EH (cell line): ENCODE results near the gene HLA-DPA1.
"Not testable (repeated sequence)": the region's sequence is repeated elsewhere in the genome, so short reads cannot be mapped to it uniquely, and the experiment has no call there.

Experiments
- DNase-seq: peaks from one replicate; pipeline ENCODE4 v3.0.0-alpha.2; 2015; ENCODE audit warnings: low read depth

The HLA-DPA1 gene

DNA sequence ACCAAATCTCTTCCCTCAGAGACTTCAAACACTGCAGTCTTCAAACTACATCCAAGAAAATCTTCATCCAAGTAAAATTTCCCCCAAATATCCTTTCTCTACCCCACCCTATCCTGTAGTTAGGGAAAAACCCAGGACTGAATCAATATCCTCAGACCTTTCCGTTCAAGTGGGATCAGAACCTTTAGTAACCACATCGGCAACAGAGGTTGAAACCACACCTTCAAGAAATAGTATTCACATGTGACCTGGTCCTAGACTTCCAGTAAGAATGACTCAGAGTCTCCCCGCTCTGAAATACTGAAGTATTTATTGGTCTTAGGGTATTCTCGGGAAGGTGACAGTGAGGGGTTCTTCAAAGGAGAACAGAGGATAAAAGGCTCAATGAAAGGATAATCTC, 8.7 kb downstream of the HLA-DPA1 start:
- DNase-seq, result no peak

DNA sequence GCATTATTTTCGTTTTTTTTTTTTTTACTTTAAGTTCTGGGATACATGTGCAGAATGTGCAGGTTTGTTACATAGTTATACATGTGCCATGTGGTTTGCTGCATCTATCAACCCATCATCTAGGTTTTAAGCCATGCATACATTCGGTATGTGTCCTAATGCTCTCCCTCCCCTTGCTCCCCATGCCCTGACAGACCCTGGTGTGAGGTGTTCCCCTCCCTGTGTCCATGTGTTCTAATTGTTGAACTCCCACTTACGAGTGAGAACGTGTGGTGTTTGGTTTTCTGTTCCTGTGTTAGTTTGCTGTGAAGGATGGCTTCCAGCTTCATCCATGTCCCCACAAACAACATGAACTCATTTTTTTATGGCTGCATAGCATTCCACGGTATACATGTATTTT, 10.0 kb downstream of the HLA-DPA1 start:
- DNase-seq, result not testable (repeated sequence)

DNA sequence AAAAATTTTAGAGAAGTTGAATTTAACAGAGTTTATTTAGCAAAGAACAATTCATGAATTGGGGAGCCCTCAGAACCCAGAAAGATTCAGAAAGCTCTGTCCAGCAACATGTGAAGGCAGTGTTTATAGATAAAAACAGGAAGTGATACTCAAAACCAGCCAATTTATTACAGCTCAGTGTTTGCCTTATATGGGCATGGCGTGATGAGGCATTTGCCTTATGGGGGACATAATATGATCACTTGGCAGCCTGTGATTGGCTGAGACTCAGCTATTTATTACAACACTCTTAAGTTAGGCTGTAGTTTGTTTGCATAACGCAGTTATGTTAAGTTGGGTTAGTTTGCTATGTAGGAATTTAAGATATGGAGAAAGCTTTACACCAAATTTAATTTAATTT, 11.5 kb downstream of the HLA-DPA1 start:
- DNase-seq, result peak; percentile 58

DNA sequence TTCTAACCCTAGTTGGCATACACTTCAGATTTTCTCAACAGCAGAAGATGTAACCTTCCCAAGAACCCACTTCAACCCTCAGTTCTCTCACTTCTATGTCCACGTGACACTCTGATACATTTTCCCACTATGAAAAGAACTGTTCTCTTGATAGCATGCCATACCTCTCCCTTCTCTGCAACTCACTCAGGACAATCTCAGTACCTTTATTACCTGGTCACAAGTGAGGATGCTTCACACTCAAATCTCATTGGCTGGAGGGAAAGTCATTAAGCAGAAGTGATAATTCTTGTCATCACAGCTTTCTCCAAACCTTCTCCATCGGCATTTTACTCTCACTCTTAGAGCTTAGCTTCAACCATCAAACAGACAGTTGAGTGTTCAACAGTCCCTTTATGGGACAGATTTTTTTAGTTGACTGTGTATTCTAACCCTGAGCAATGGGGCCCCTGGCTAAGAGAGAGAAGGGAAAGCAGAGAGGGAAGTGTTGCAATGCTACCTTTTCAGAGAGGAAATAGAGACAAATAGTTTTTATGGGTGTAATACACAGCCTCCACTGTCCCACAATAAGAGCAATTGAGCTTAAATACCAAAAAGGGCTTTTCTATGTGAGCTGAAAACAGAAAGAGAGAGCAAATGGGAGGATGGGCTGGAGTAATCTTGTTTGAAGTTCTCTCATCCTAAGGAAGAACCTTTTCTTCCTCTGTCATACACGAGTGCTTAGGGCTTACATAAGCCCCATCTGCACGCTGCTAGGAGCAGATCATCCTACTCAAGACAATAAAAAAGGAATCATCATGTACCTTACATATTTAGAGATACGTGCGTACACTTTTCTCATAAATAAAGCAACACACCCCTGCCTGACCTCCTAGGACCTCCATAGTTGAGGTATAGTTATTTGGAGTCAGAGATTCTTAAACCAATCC, 16.0 kb downstream of the HLA-DPA1 start:
- DNase-seq, result no peak

DNA sequence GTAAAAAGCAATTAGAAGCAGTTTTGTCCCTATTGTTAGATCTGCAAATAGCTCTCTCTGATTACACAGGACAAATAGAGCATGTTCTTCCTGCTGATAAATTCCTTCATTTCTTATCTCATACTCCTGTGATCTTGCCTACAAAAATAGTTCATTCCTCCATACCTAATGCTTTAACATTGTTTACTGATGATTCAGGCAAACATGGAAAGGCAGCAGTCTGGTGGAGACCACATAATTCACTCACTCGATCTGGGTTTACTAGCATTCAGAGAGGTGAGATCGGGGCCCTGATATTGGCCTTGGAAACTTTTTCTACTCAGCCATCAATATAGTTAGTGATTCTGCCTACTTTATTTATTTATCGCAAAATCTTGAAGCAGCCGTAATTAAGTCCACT, 20.2 kb downstream of the HLA-DPA1 start:
- no peak for DNase-seq

DNA sequence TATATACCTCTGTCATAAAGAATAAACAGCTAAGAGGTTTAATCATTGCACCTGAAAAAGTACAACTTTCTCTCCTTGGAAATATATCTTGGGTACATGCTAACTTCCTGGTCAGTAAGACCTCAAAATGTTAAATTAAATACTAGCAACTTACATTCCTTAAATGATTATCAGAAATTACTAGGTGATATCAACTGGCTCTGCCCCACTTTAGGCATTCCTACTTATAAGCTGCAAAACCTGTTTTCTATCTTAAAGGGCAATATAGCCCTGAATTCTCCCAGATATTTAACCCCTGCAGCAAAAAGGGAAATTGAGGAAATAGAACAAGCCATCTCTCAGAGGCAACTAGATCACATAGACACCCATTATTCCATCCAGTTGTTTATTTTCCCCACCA, 20.8 kb downstream of the HLA-DPA1 start:
- no peak for DNase-seq

DNA sequence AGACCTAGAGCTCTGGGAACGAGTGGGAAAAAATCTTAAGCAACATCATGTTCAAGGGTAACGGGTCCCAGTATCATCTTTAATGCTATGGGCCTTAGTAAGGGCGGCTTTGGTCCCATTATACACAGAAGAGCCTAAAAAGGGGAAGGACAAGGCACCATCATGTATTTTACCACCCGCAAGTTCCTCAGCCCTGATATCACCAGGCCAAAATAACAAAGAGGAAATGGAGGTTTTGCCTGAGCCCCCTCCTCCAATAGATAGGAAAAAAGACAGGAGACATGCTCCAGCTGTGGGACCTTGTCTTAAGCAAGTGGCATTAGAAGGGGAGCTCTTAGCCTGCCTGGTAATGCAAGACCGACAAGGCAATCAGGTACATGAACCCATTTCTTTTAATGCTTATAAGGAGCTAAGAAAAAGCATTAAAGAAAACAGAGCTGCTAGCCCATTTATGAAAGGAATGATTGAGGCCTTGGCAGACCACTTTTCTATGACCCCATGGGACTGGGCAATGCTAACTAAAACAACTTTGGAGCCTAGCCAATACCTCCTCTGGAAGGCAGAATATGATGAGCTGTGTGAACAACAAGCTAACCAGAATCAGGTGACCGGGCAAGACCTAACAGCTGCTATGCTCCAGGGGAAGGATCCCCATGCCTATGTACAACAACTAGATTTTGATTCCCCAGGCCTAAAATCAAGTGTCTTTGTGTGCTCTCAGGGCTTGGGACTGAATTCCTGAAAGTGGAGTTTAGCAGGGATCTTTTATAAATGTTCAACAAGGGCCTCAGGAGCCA, 23.2 kb downstream of the HLA-DPA1 start:
- DNase-seq, result no peak

DNA sequence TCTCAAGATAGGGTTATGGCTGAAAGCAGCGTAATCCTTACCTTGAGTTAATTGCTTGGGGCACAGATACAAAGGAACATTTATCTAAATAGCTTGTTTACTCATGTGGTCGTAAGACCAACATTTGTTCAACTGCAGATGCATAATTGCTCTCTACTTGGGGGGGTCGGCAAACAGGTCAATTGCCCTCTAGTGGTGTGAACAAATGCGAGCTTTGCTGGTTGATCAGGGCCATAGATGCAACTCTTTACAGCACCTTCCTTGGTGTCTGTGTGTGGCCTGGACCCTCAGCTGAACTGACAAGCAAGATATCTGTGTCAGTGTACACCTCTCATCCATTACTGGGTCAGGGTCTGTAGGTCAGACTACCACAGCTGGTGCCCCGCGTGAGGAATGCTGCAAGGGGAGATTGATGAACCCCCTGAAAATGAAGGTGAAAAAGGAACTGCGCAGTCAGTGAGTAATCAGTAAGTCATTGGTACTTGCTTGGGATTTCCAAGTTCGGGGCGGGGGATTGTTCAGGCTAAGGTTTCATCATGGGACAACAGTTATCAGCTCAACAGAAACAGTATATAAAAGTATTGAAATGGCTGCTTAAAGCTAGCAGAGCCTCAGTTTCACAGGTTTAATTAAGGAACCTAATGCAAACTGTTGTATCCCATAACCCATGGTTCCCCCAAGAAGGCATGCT, 24.0 kb downstream of the HLA-DPA1 start:
- no peak for DNase-seq

DNA sequence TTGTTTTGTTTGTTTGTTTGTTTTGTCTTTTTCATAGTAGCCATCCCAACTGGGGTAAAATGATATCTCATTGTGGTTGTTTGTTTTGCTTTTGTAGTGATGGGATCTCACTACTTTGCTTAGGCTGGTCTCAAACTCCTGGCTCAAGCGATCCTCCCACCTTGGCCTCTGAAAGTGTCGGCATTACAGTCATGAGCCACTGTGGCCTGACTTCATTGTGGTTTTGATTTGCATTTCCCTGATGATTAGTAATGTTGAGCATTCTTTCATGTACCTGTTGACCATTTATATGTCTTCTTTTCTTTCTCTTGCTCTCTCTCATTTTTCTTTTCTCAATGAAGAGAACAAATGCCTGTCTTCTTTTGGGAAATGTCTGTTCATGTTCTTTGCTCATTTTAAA, 33.3 kb downstream of the HLA-DPA1 start:
- DNase-seq, result no peak

DNA sequence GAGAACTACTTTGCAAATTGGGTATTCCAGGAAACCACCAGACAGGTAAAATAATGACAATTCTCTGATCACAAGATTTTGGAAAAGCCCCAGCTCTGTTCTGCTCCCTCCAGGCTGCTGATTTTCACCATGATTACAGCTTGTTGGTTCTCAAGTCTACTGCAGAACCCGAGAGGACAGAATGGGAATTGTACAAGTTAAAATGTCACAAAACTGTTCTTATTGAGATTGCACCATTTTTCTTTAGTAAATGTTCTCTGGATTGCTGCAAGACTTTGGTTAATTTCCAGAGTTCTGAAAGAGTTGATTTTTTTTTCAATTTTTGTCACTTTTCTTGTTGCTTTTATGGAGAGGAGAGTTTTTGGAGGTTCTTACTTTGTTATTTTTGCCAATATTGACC, 36.9 kb downstream of the HLA-DPA1 start:
- no peak for DNase-seq

DNA sequence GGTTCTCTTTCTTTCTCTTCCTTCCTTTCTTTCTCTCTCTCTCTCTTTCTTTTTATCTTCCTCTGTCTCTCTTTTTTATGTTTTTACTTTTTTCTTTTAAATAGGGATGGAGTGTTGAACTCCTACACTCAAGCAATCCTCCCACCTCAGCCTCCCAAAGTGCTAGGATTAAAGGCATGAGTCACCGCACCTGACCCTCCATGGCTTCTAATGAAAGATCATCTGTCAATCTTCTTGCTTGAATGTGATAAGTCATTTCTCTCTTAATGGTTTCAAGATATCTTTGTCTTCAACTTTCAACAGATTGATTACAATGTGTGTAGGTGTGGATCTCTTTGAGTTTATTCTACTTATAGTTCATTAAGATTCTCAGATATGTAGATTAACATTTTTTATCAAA, 38.9 kb downstream of the HLA-DPA1 start:
- DNase-seq, result no peak

DNA sequence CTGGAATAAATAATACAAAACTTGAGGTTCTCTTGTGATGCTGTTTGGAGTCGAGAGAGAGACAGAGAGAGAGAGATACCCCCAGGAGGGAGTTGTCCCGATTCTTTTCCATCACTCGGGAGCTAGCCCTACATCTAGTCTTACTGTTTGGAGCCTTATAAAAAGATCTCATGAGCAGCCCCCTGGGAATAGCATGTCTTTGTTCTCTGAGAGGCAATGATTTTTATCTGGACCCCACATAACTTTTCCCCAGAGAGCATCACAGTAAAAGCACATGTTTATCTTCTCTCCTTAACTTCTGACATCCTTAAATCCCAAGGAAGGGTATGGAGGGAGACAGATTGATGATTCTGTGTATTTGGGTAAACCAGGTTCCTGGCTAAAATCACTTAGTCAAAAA, 43.2 kb downstream of the HLA-DPA1 start:
- no peak for DNase-seq

DNA sequence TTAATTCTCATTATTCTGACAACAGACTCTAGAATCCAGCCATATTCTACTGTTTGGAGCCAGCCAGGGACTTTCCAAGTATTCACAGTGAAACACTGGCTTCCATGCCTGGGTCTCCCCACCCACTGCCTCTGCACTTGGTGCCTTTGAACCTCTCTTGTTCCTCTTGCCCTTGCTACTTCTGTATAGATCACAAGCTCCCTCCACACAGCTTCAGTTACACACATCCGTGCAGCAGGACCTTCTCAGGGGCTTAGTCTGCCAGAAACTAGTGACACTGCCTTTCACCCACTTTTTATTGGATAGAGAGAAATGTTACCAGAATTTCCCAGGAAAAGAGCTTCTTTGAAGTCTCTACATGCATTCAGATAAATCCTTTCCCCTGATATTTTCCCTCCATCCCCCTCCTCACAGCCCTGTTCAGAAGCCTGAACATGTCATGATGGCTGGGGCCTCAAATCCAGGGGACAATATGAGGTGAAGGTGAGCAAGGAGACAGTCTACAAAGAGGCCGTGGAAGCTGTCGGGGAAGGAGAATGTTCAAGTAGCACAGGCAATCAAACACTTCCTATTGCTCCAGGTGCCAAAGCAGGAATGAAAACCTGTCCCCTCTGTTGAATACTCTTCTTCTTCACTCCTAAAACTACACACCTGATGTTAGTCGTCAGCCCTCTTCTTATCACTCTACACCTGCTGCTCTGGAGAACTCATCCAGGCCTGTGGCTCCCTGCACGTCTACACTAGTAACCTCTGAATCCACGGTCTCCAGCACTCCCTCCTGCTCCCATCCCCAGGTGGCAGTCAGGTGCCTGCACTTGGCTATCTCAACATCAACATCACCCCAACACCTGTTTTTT, 43.9 kb downstream of the HLA-DPA1 start:
- DNase-seq, result peak; percentile 8

DNA sequence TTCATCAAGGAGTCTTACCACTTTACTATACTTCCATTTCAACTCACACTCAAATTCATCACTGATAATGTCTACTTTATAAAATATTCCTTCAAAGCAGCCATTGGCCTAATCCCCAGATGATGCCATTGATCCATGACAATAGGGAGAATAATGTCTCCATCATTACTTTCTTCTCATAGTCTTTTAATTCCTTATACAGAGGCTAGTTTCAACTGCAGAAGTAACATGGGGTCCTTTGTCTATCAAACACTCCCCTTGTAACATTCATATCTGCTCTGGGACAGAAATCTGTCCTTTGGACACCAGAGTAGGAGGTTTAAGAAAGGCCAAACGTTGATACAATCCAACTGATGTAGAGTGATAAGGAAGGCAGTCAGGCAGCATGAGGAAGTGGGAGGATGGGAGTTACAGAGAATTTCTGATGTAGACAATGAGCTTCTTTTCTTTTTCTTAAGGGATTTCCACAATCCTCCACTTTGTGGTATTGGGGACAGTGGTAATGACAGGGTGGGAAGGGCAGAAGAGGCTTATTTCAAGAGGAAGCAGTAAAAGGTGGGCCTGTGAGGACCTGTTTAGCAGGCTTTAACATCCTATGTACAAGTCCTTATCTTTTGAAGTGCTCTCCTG, 45.1 kb downstream of the HLA-DPA1 start:
- no peak for DNase-seq

DNA sequence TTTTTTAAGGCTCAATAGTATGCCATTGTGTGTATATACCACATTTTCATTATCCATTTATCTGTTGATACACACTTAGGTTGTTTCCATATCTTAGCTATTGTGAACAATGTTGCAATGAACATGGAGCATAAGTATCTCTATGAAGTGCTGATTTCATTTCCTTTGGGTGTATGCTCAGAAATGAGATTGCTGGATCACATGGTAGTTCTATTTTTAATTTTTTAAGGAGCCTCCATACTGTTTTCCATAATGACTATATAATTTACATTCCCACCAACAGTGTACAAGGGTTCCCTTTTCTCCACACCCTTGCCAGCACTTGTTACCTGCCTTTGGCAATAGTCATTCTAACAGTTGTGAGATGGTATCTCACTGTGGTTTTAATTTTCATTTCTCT, 48.9 kb downstream of the HLA-DPA1 start:
- DNase-seq, result no peak

DNA sequence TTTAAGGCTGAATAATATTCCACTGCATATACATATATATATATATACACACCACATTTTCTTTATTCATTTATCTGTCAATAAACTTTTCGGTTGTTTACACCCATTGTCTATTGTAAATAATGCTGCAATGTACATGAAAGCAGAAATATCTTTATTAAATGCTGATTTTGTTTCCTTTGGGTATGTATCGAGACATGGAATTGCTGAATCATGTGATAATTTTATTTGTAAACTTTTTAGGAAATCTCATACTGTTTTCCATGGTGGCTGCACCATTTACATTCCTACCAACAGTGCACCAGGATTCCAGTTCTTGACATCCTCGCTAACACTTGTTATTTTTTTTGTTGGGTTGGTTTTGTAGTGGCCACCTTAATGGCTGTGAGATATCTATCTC, 49.9 kb downstream of the HLA-DPA1 start:
- DNase-seq, result no peak

DNA sequence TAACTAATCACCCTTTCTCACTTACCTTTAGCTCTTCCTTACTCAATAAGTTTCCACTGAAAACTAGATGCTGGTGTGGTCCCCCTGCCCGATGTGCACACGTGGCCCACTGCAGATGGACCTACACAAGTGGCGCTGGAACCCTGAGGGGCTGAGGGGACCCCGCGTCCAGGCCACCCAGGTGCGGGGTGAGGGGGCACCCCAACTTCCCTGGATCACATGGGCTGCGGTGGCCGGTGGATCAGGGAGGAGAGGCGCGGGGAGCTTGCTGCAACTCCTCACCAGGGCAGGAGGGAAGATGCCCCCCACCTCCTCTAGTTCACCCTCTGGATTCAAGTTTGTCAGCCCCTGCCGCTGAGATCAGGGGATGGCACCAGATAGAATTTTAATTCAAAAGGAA, 51.5 kb downstream of the HLA-DPA1 start:
- DNase-seq, result no peak

DNA sequence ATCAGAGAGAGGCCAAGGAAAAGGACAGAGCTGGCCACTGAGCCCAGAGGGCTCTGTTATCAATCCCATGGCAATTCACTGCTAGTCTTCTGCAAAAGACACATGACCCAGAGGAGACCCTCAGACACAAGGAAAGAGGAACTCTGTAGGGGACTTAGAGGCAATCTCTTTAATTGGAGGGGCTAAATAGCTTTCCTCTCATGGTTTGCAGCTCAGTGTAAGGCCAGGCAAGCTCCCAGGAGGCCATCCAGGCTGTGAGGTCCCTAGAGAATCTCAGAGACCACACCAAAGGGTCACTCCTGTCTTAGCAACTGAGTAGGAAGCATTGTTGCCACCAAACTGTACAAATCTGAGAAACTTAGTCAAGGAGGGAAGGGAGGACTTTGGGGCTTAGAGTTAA, 54.1 kb downstream of the HLA-DPA1 start:
- no peak for DNase-seq

DNA sequence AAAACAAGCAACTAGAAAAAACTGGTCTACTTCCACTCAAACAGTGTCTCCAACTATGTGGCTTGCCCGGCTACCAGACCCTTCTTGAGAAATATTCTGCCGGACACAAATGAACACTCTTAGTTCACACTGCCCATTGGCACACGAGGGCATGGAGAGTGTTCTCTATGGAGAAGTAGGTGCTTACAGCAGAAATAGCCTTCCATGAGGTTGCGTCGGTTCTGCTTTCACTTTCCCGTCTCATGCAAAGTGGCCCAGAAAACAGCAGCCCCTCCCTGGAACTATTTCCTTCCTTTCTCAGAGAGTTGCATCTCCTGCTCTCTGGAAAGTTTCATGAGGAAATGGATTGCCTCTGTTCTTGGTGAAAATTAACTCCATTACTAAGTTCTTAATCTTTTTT, 54.5 kb downstream of the HLA-DPA1 start:
- DNase-seq, result peak; percentile 32

DNA sequence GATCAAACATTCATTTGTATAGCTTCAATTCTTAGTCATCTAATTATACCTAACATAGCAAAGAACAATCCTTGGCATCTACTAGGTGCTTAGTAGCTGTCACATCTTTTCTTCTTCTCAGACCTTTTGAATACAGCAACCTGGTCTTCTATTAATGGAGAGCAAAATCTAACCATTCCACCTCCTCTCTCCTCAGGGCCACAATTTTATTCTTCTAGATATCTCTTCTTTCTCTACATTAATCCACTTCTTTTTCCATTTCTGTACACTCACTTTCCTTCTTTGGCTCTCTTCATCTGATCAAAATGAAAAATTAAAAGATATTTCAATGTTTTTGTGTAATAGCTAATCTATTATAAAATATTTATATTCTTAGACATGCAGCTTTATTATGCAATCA, 55.0 kb downstream of the HLA-DPA1 start:
- no peak for DNase-seq

DNA sequence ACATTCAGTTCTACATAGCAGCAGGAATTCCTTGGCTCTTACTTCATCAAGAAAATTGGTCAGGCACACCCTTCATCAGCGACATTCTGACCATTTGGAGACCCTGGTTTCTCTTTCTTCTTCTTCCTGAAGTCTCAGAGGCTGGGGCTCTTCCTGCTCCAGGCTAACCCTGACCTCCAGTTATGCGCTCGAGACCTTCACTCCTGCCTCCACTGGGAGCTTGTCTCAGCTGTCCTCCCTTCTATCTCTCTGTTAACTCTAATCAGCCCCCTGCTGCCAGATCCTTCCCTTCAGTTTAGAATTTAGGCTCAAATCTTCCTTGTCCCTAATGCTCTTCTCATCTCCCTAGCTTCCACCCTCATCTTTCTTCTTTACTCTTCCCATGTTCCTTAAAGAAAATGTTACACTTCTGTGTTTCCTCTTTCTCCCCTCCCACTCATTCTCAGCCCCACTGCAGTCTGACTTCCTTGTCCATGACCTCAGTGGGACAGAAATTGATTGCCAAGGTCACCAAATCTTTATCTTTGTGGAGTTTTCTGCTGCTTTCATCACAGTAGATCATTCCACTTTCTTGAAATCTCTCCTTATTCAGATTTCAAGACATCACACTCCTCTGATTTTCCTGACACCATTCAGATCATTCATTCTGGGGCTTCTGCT, 55.6 kb downstream of the HLA-DPA1 start:
- no peak for DNase-seq
